ENCODE data around the gene VWA3B. TPM values are rescaled to one million over a fixed set of nuclear protein-coding genes. Genes with fewer than 3 reads are reported as not detected.

Gene VWA3B
- polyA plus RNA-seq, 1 experiment: not detected

DNA sequence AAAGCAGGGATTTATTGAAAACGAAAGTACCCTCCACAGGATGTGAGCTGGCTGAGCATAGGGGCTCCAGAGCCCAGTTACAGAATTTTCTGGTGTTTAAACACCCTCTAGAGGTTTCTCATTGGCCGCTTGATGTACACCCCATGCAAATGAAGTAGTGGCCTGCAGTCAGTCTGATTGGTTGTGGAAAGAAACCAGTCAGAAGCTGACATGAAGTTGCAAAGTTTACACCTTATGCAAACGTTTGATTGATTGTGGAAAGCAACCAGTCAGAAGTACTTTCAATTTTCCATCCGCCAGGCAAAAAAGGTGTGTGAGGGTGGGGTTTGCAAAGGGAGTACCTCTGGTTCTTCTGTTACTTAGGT is 62.3 kb downstream of the VWA3B start:
- Histone ChIP-seq H3K27ac (ENCODE audit: low read depth, low read length) (no peak overlapping the region), H3K4me3 (ENCODE audit: low read depth, low read length) (peak overlapping the region; percentile 33), H3K27me3 (ENCODE audit: control insufficient read depth, insufficient read depth, low read length) (no peaks in the 10 kb centered on the region), H3K9me3 (ENCODE audit: control insufficient read depth, insufficient read depth, low read length) (no peaks in the 10 kb centered on the region)
- ChIA-PET CTCF (interaction anchor here (0.7 to 1.7 kb wide), 4 partner anchors 340 to 558 kb away, joined by 3 to 6 read pairs (median 4); no protein-coding TSS in a partner anchor), POLR2A (no interaction called here)
- TF ChIP-seq, protein P1, sequence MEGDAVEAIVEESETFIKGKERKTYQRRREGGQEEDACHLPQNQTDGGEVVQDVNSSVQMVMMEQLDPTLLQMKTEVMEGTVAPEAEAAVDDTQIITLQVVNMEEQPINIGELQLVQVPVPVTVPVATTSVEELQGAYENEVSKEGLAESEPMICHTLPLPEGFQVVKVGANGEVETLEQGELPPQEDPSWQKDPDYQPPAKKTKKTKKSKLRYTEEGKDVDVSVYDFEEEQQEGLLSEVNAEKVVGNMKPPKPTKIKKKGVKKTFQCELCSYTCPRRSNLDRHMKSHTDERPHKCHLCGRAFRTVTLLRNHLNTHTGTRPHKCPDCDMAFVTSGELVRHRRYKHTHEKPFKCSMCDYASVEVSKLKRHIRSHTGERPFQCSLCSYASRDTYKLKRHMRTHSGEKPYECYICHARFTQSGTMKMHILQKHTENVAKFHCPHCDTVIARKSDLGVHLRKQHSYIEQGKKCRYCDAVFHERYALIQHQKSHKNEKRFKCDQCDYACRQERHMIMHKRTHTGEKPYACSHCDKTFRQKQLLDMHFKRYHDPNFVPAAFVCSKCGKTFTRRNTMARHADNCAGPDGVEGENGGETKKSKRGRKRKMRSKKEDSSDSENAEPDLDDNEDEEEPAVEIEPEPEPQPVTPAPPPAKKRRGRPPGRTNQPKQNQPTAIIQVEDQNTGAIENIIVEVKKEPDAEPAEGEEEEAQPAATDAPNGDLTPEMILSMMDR (IDR thresholded peaks at IDR 0.05; ENCODE audit: low read depth, low read length): no peak
- DNase-seq (ENCODE audit: low read depth, low spot score): peak; percentile 7

GRCh38 chr2:98153481-98153880 is 66.5 kb downstream of the VWA3B start:
- no peak for DNase-seq (ENCODE audit: low read depth, low spot score)
- ChIA-PET POLR2A (no interaction called here), CTCF (interaction anchor here (0.5 kb wide), 1 partner anchor 15 kb away, joined by 4 read pairs; no protein-coding TSS in a partner anchor)
- H3K27me3 ChIP-seq (ENCODE audit: control insufficient read depth, insufficient read depth, low read length): peaks cover 8% of the 10 kb centered on the region
- H3K9me3 ChIP-seq (ENCODE audit: control insufficient read depth, insufficient read depth, low read length): no peaks in the 10 kb centered on the region
- TF ChIP-seq, protein P1 (IDR thresholded peaks at IDR 0.05; ENCODE audit: low read depth, low read length): no peak
- H3K4me3 ChIP-seq (ENCODE audit: low read depth, low read length): no peak overlapping the region
- H3K27ac ChIP-seq (ENCODE audit: low read depth, low read length): no peak overlapping the region

DNA sequence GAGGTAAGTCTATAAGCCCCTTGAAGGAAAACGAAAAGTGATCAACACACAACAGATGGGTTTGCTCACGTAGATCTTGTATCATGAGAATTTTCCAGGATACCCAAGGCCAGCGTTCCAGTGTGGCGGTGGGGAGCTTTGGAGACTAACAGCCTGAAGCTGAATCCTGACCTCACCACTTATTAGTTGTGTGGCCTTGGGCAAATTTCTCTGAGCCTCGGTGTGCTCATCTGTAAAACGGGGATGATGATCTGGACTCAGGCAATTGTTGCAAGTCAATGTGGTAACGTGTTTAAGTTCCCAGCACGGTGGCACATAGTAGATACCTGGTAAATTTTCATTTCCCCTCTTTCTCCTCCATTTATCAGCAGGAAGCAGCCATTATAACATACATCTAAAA is 68.3 kb downstream of the VWA3B start:
- Histone ChIP-seq H3K27ac (ENCODE audit: low read depth, low read length) (no peak overlapping the region), H3K9me3 (ENCODE audit: control insufficient read depth, insufficient read depth, low read length) (no peaks in the 10 kb centered on the region), H3K27me3 (ENCODE audit: control insufficient read depth, insufficient read depth, low read length) (peaks cover 8% of the 10 kb centered on the region), H3K4me3 (ENCODE audit: low read depth, low read length) (no peak overlapping the region)
- CTCF ChIA-PET: interaction anchor here (1.1 kb wide), 1 partner anchor 348 kb away, joined by 3 read pairs; no protein-coding TSS in a partner anchor
- DNase-seq (ENCODE audit: low read depth, low spot score): no peak
- TF ChIP-seq, protein P1 (IDR thresholded peaks at IDR 0.05; ENCODE audit: low read depth, low read length): no peak
- POLR2A ChIA-PET: no interaction called here

- Histone ChIP-seq H3K27me3 (ENCODE audit: control insufficient read depth, insufficient read depth, low read length) (peaks cover 8% of the 10 kb centered on the region), H3K4me3 (ENCODE audit: low read depth, low read length) (no peak overlapping the region), H3K27ac (ENCODE audit: low read depth, low read length) (no peak overlapping the region), H3K9me3 (ENCODE audit: control insufficient read depth, insufficient read depth, low read length) (no peaks in the 10 kb centered on the region)
- CTCF ChIA-PET: interaction anchor here (1.1 kb wide), 1 partner anchor 349 kb away, joined by 3 read pairs; no protein-coding TSS in a partner anchor
- TF ChIP-seq, protein P1 (IDR thresholded peaks at IDR 0.05; ENCODE audit: low read depth, low read length): no peak
- POLR2A ChIA-PET: no interaction called here
- DNase-seq (ENCODE audit: low read depth, low spot score): no peak
These were observed 68.7 kb downstream of the VWA3B start for GRCh38 chr2:98155716-98156115.

- TF ChIP-seq, protein P1 (IDR thresholded peaks at IDR 0.05; ENCODE audit: low read depth, low read length): no peak
- CTCF ChIA-PET: no interaction called here
- no peak overlapping the region for H3K4me3 ChIP-seq (ENCODE audit: low read depth, low read length)
- no peak for DNase-seq (ENCODE audit: low read depth, low spot score)
- H3K27me3 ChIP-seq (ENCODE audit: control insufficient read depth, insufficient read depth, low read length): peaks cover 8% of the 10 kb centered on the region
- POLR2A ChIA-PET: no interaction called here
- H3K27ac ChIP-seq (ENCODE audit: low read depth, low read length): no peak overlapping the region
- H3K9me3 ChIP-seq (ENCODE audit: control insufficient read depth, insufficient read depth, low read length): no peaks in the 10 kb centered on the region
These were observed 69.3 kb downstream of the VWA3B start for GRCh38 chr2:98156304-98156703.

Data from AG04450 (cell line).